Measurements from ENCODE around the gene RCC2. TPM values are rescaled to one million over a fixed set of nuclear protein-coding genes. Genes with fewer than 3 reads are reported as not detected.

RCC2 gene
- total RNA-seq, 1 experiment from 2014 or later, result 107 TPM

DNA sequence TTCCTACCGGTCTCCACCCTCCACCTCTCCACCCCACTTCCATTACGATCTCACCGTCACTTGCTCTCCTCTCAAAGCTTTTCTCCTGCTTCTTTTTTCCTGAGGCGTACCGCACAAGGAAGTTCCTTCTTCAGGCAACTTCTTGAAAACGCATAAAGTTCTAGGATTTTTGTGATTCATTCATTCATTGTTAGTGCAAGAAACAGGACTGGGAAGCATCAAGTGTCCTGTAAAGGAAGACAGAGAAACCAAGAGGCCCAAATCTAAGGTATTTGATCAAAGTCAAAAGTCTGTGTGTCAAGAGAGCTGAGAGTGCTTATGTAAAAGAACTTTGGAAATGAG lies 1.3 kb upstream of the RCC2 start:
- no TSS peak for BruUV-seq (replicated peaks)
- CTCF ChIA-PET, result no interaction called here
- Mint-ChIP-seq H3K9me3 (ENCODE audit: low read depth, unreplicated experiment) (no peaks in the 10 kb centered on the region), H3K4me3 (ENCODE audit: low read depth, unreplicated experiment) (peak overlapping the region; percentile 83), H3K4me1 (ENCODE audit: low read depth, unreplicated experiment) (peaks cover 19% of the 10 kb centered on the region), H3K27ac (ENCODE audit: unreplicated experiment) (peak overlapping the region; percentile 94), H3K27me3 (ENCODE audit: unreplicated experiment) (no peaks in the 10 kb centered on the region), H3K36me3 (ENCODE audit: insufficient read depth, unreplicated experiment) (peaks cover 35% of the 10 kb centered on the region)
- no peak for DNase-seq
- intact Hi-C loops (cut with micrococcal nuclease; ENCODE audit: unreplicated experiment), result no loop called here
- TF ChIP-seq, protein P1, sequence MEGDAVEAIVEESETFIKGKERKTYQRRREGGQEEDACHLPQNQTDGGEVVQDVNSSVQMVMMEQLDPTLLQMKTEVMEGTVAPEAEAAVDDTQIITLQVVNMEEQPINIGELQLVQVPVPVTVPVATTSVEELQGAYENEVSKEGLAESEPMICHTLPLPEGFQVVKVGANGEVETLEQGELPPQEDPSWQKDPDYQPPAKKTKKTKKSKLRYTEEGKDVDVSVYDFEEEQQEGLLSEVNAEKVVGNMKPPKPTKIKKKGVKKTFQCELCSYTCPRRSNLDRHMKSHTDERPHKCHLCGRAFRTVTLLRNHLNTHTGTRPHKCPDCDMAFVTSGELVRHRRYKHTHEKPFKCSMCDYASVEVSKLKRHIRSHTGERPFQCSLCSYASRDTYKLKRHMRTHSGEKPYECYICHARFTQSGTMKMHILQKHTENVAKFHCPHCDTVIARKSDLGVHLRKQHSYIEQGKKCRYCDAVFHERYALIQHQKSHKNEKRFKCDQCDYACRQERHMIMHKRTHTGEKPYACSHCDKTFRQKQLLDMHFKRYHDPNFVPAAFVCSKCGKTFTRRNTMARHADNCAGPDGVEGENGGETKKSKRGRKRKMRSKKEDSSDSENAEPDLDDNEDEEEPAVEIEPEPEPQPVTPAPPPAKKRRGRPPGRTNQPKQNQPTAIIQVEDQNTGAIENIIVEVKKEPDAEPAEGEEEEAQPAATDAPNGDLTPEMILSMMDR (IDR thresholded peaks at IDR 0.05; ENCODE audit: unreplicated experiment), result no peak

DNA sequence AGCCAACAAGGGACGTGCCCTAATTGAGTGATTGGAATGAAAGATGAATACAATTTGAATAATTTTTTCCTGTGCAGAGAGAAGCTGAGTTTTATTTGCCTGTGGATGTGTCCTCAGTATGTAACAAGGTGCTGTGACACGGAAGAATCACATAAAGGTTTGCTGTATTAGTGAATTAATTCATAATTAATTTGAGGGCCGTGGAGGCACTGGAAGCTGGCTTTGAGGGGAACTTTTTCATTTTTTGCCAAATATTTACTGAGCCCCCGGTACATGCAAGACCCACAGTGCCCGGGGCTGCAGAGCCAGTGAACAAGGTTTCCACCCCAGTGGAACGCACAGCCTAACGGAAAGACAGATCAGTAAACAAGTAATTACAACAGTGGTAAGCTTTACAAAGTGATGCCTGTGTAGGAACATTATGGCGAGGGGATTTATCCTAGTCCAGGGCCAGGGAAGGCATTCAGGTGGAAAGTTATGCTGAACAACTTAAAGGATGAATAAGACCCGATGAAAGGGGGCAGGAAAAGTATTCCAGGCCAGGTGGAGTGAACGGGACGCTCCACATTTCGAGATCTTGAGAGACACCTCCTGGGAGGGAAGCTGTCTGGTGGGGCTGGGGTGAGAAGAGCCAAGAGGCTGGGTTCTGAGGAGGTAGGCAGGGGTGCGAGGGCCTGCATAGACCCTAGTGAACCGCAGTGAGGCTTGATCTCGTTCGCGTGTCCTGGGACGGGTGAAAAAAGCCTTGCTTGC lies 773 bp upstream of the RCC2 start:
- BruUV-seq (replicated peaks), result TSS peak; percentile 80
- CTCF ChIA-PET, result interaction anchor here (0.7 kb wide), 1 partner anchor 221 kb away, joined by 6 read pairs; no protein-coding TSS in a partner anchor
- peak overlapping the region; percentile 94 for H3K27ac Mint-ChIP-seq (ENCODE audit: unreplicated experiment)
- TF ChIP-seq, protein P1 (IDR thresholded peaks at IDR 0.05; ENCODE audit: unreplicated experiment), result no peak
- DNase-seq, result no peak
- peak overlapping the region; percentile 83 for H3K4me3 Mint-ChIP-seq (ENCODE audit: low read depth, unreplicated experiment)
- H3K9me3 Mint-ChIP-seq (ENCODE audit: low read depth, unreplicated experiment), result no peaks in the 10 kb centered on the region
- no peaks in the 10 kb centered on the region for H3K27me3 Mint-ChIP-seq (ENCODE audit: unreplicated experiment)
- intact Hi-C loops (cut with micrococcal nuclease; ENCODE audit: unreplicated experiment), result no loop called here
- H3K4me1 Mint-ChIP-seq (ENCODE audit: low read depth, unreplicated experiment), result peaks cover 19% of the 10 kb centered on the region
- H3K36me3 Mint-ChIP-seq (ENCODE audit: insufficient read depth, unreplicated experiment), result peaks cover 40% of the 10 kb centered on the region

DNA sequence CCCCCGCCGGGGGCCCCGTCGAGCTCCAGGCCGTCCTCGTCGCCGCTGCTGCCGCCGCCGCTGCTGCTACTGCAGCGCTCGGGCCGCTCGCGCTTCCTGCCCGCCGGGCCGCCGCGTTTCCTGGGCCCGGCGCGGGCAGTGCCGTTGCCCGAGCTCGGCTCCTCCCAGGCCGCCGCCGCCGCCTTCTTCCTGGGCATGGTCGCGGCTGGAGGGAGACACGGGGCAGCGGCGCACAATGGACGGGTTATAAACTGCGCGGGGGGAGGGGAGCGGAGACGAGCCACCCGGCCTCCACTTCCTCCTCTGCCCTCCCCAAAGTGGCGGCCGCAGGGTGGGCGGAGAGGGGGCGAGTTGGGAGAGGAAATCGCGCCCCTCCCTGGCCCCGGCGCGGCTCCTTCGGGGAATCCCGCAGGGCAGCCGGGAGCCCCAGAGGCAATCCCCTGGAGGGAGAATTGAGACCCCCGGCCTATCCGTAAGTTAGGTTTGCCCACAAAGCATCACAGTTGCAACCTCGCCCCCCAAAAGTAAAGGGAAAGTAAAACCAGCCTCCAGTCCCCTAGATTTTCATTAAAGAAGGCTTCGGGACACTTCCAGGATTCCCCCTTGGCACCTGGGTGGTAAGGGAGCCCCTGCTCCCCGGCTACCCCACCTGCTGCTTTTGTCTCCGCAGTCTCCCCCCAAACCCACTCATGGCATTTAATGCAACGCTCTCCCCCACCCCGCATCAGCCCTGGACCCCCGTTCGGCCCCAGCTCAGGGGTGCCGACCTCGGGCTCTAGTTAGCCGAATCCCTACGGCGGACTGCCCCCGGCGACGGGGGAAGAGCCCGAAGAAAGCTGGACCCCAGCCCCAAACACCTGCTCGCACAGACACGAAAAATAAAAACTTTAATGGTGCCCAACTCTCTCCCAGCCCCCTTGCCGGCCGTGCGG lies 893 bp downstream of the RCC2 start:
- no TSS peak for BruUV-seq (replicated peaks)
- intact Hi-C loops (cut with micrococcal nuclease; ENCODE audit: unreplicated experiment), result no loop called here
- H3K27me3 Mint-ChIP-seq (ENCODE audit: unreplicated experiment), result no peaks in the 10 kb centered on the region
- peak; percentile 73 for DNase-seq
- H3K27ac Mint-ChIP-seq (ENCODE audit: unreplicated experiment), result peak overlapping the region; percentile 94
- H3K9me3 Mint-ChIP-seq (ENCODE audit: low read depth, unreplicated experiment), result no peaks in the 10 kb centered on the region
- TF ChIP-seq, protein P1 (IDR thresholded peaks at IDR 0.05; ENCODE audit: unreplicated experiment), result no peak
- peak overlapping the region; percentile 83 for H3K4me3 Mint-ChIP-seq (ENCODE audit: low read depth, unreplicated experiment)
- peaks cover 55% of the 10 kb centered on the region for H3K36me3 Mint-ChIP-seq (ENCODE audit: insufficient read depth, unreplicated experiment)
- H3K4me1 Mint-ChIP-seq (ENCODE audit: low read depth, unreplicated experiment), result peaks cover 19% of the 10 kb centered on the region
- CTCF ChIA-PET, result interaction anchor here (0.6 to 0.8 kb wide), 5 partner anchors 17 to 456 kb away, joined by 3 to 4 read pairs (median 4); no protein-coding TSS in a partner anchor

DNA sequence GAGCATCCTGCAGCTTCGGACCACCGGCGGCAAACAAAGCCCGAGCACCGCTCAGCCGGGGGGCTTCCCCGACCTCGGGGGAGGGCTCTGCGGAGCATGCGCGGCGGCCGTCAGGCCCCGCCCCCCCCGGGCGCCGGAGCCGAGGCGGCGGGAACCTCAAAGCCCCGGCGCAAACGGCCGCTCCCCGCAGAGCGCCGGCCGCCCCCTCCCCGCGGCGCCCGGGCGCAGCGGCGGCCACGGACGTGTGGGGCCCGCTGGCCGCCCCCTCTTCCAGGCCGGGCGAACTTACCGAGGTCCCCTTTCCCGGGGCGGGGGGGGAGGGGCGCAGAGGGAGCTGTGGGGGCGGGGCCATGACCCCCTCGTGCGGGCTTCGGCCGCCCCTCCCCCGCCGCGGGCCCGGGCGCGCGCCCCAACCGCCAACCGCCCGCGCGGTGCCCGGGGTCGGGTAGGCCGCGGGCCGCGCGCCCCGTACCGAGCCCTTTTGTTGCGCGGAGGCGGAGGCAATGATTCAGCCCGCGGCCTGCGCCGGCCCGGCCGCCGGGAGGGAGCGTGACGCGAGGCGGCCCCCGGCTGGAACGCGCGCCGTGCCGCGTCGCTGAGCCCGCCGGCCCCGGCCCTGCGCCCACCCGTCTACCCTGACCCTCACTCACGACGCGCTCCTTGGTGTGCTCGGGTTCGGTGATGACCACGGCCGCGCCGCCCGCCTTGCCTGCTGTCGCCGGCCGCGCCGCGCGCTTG lies 1.7 kb downstream of the RCC2 start:
- Mint-ChIP-seq H3K36me3 (ENCODE audit: insufficient read depth, unreplicated experiment) (peaks cover 55% of the 10 kb centered on the region), H3K27me3 (ENCODE audit: unreplicated experiment) (no peaks in the 10 kb centered on the region), H3K4me3 (ENCODE audit: low read depth, unreplicated experiment) (peak overlapping the region; percentile 83), H3K27ac (ENCODE audit: unreplicated experiment) (no peak overlapping the region), H3K4me1 (ENCODE audit: low read depth, unreplicated experiment) (peaks cover 14% of the 10 kb centered on the region), H3K9me3 (ENCODE audit: low read depth, unreplicated experiment) (no peaks in the 10 kb centered on the region)
- TF ChIP-seq, protein P1 (IDR thresholded peaks at IDR 0.05; ENCODE audit: unreplicated experiment), result no peak
- BruUV-seq (replicated peaks), result no TSS peak
- CTCF ChIA-PET, result no interaction called here
- peak; percentile 32 for DNase-seq
- intact Hi-C loops (cut with micrococcal nuclease; ENCODE audit: unreplicated experiment), result no loop called here

Data from Calu3 (cell line).